ENCODE measurements around the gene NHEJ1. TPM values are rescaled to one million over a fixed set of nuclear protein-coding genes. Genes with fewer than 3 reads are reported as not detected.

NHEJ1 gene
- total and polyA plus RNA-seq, 9 of the 15 experiments (the other 6 are each of a cell fraction or from before 2014, with no cell fraction given) = 9.0 to 23.7 (median 13.9) TPM

DNA sequence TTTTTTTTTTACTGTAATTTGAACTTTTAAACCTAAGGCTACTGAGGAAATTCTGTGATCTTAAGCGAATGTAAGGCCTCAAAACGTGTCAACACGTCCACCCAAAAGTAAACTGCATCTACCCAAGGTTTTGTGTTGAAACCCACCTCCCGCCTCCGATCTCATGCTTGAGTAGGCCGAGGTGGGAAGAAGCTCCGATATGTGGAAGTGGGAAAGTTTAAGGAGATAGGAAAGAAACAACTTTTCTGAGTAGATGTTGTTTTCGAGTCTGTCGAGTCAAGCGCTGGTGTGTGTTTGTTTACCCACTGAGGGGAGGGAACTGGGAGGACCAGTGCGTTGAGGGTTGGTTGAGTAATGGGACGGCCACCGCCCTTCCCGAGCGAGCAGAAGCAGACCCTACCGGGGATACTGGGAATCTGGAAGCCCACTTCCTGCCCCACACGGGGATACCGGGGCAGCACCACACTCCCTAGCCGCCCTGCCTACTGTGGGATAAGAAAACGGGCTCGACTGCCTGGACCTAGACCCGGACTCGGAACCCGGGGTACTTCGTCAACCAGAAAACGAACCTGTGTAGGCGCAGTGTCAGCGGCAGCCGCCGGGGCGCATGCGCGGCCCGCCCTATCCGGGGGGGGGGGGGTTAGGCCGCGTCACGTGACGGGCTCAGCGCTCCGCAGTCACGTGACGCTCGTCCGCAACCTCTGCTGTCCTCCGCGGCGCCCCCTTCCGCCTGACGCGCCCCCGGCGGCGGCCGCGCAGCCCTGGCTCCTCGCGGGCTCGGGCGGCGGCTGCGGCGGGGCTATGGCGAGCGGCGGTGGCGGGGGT lies 17.1 kb upstream of the NHEJ1 start, which contains the start of gene RETREG2 (continued):
- TF ChIP-seq ELK1 (CRISPR knock-in tag; IDR thresholded peaks at IDR 0.05) (no peak), RBBP5 (IDR thresholded peaks at IDR 0.05; ENCODE audit: borderline replicate concordance, insufficient read depth, low read length, poor library complexity, severe bottlenecking) (peak; percentile 43), ZKSCAN3 (CRISPR knock-in tag; IDR thresholded peaks at IDR 0.05) (no peak), GABPA (tag; conservative IDR thresholded peaks at IDR 0.05; ENCODE audit: low read depth) (peak; percentile 71), ZNF347 (CRISPR knock-in tag; IDR thresholded peaks at IDR 0.05; ENCODE audit: low read depth) (no peak), CXXC5 (CRISPR knock-in tag; IDR thresholded peaks at IDR 0.05) (peak; percentile 94), NFE2 (IDR thresholded peaks at IDR 0.05; ENCODE audit: low read depth) (peak; percentile 34; the same call in 1 of the 2 replicates), TEAD1 (CRISPR knock-in tag; IDR thresholded peaks at IDR 0.05) (no peak), ARID1B (IDR thresholded peaks at IDR 0.05) (peak; percentile 58), ZKSCAN1 (IDR thresholded peaks at IDR 0.05; ENCODE audit: low read depth, low read length) (no peak), ZBTB49 (CRISPR knock-in tag; IDR thresholded peaks at IDR 0.05; ENCODE audit: borderline replicate concordance) (no peak), SRSF7 (optimal IDR thresholded peaks at IDR 0.05; ENCODE audit: low read depth, low read length) (no peak), FOS (IDR thresholded peaks at IDR 0.05; ENCODE audit: extremely low read depth, insufficient read length) (peak; percentile 40)
- TF ChIP-seq, protein P1, sequence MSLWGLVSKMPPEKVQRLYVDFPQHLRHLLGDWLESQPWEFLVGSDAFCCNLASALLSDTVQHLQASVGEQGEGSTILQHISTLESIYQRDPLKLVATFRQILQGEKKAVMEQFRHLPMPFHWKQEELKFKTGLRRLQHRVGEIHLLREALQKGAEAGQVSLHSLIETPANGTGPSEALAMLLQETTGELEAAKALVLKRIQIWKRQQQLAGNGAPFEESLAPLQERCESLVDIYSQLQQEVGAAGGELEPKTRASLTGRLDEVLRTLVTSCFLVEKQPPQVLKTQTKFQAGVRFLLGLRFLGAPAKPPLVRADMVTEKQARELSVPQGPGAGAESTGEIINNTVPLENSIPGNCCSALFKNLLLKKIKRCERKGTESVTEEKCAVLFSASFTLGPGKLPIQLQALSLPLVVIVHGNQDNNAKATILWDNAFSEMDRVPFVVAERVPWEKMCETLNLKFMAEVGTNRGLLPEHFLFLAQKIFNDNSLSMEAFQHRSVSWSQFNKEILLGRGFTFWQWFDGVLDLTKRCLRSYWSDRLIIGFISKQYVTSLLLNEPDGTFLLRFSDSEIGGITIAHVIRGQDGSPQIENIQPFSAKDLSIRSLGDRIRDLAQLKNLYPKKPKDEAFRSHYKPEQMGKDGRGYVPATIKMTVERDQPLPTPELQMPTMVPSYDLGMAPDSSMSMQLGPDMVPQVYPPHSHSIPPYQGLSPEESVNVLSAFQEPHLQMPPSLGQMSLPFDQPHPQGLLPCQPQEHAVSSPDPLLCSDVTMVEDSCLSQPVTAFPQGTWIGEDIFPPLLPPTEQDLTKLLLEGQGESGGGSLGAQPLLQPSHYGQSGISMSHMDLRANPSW (CRISPR knock-in tag; IDR thresholded peaks at IDR 0.05) = no peak
- TF ChIP-seq, protein P2, sequence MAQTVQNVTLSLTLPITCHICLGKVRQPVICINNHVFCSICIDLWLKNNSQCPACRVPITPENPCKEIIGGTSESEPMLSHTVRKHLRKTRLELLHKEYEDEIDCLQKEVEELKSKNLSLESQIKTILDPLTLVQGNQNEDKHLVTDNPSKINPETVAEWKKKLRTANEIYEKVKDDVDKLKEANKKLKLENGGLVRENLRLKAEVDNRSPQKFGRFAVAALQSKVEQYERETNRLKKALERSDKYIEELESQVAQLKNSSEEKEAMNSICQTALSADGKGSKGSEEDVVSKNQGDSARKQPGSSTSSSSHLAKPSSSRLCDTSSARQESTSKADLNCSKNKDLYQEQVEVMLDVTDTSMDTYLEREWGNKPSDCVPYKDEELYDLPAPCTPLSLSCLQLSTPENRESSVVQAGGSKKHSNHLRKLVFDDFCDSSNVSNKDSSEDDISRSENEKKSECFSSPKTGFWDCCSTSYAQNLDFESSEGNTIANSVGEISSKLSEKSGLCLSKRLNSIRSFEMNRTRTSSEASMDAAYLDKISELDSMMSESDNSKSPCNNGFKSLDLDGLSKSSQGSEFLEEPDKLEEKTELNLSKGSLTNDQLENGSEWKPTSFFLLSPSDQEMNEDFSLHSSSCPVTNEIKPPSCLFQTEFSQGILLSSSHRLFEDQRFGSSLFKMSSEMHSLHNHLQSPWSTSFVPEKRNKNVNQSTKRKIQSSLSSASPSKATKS (CRISPR knock-in tag; IDR thresholded peaks at IDR 0.05) = no peak
- TF ChIP-seq, protein P3, sequence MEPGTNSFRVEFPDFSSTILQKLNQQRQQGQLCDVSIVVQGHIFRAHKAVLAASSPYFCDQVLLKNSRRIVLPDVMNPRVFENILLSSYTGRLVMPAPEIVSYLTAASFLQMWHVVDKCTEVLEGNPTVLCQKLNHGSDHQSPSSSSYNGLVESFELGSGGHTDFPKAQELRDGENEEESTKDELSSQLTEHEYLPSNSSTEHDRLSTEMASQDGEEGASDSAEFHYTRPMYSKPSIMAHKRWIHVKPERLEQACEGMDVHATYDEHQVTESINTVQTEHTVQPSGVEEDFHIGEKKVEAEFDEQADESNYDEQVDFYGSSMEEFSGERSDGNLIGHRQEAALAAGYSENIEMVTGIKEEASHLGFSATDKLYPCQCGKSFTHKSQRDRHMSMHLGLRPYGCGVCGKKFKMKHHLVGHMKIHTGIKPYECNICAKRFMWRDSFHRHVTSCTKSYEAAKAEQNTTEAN (CRISPR knock-in tag; IDR thresholded peaks at IDR 0.05) = no peak

All from K562 (cell line).